Measurements from ENCODE around the gene LHX5. TPM values are rescaled to one million over a fixed set of nuclear protein-coding genes. Genes with fewer than 3 reads are reported as not detected.

Gene LHX5
- total RNA-seq, 1 experiment from 2014 or later: not detected

GRCh38 chr12:113470871-113471618 lies 626 bp downstream of the LHX5 start:
- CTCF ChIA-PET: no interaction called here
- Mint-ChIP-seq H3K27me3 (ENCODE audit: unreplicated experiment) (peaks cover 97% of the 10 kb centered on the region), H3K4me3 (ENCODE audit: low read depth, unreplicated experiment) (no peak overlapping the region), H3K27ac (ENCODE audit: unreplicated experiment) (no peak overlapping the region), H3K36me3 (ENCODE audit: insufficient read depth, unreplicated experiment) (no peaks in the 10 kb centered on the region), H3K4me1 (ENCODE audit: low read depth, unreplicated experiment) (peaks cover 10% of the 10 kb centered on the region), H3K9me3 (ENCODE audit: low read depth, unreplicated experiment) (no peaks in the 10 kb centered on the region)
- TF ChIP-seq CTCF (IDR thresholded peaks at IDR 0.05; ENCODE audit: unreplicated experiment): no peak
- intact Hi-C loops (cut with micrococcal nuclease; ENCODE audit: unreplicated experiment): no loop called here
- no peak for DNase-seq
- no TSS peak for BruUV-seq (replicated peaks)

- Mint-ChIP-seq H3K36me3 (ENCODE audit: insufficient read depth, unreplicated experiment) (no peaks in the 10 kb centered on the region), H3K9me3 (ENCODE audit: low read depth, unreplicated experiment) (no peaks in the 10 kb centered on the region), H3K27me3 (ENCODE audit: unreplicated experiment) (peaks cover 97% of the 10 kb centered on the region), H3K4me1 (ENCODE audit: low read depth, unreplicated experiment) (peaks cover 13% of the 10 kb centered on the region), H3K4me3 (ENCODE audit: low read depth, unreplicated experiment) (no peak overlapping the region), H3K27ac (ENCODE audit: unreplicated experiment) (no peak overlapping the region)
- CTCF ChIA-PET: interaction anchor here (0.6 to 1.2 kb wide), 2 partner anchors 10 to 249 kb away, joined by 3 to 5 read pairs; no protein-coding TSS in a partner anchor
- no peak for DNase-seq
- TF ChIP-seq CTCF (IDR thresholded peaks at IDR 0.05; ENCODE audit: unreplicated experiment): no peak
- intact Hi-C loops (cut with micrococcal nuclease; ENCODE audit: unreplicated experiment): loop anchor here (10.0 kb wide), 1 partner anchor 255 kb away; no protein-coding TSS in a partner anchor
- BruUV-seq (replicated peaks): no TSS peak
Measured at GRCh38 chr12:113469949-113470743, 1.5 kb downstream of the LHX5 start.

- Mint-ChIP-seq H3K36me3 (ENCODE audit: insufficient read depth, unreplicated experiment) (no peaks in the 10 kb centered on the region), H3K9me3 (ENCODE audit: low read depth, unreplicated experiment) (no peaks in the 10 kb centered on the region), H3K4me3 (ENCODE audit: low read depth, unreplicated experiment) (no peak overlapping the region), H3K4me1 (ENCODE audit: low read depth, unreplicated experiment) (peaks cover 13% of the 10 kb centered on the region), H3K27ac (ENCODE audit: unreplicated experiment) (no peak overlapping the region), H3K27me3 (ENCODE audit: unreplicated experiment) (peaks cover 96% of the 10 kb centered on the region)
- intact Hi-C loops (cut with micrococcal nuclease; ENCODE audit: unreplicated experiment): loop anchor here (10.0 kb wide), 1 partner anchor 255 kb away; no protein-coding TSS in a partner anchor
- CTCF ChIA-PET: interaction anchor here (0.6 to 1.2 kb wide), 2 partner anchors 11 to 250 kb away, joined by 3 to 5 read pairs; no protein-coding TSS in a partner anchor
- no TSS peak for BruUV-seq (replicated peaks)
- no peak for DNase-seq
- no peak for TF ChIP-seq CTCF (IDR thresholded peaks at IDR 0.05; ENCODE audit: unreplicated experiment)
Measured at GRCh38 chr12:113469224-113469948, 2.3 kb downstream of the LHX5 start.
